Kidney (tissue), 14 donors: Measurements from ENCODE around the gene APBB2. TPM values are rescaled to one million over a fixed set of nuclear protein-coding genes. Genes with fewer than 3 reads are reported as not detected.

Experiments
- DNase-seq, 5 donors: peaks; one replicate each; pipeline ENCODE4 v3.0.0-alpha.2; 2013 to 2020
- FAIRE-seq: peaks from 2 replicates; lab custom pipeline; 2012; peaks lifted over from hg19 to GRCh38; lab: Jason Lieb, UNC
- H3K27ac ChIP-seq, 2 donors: one replicate each; pipeline ENCODE4 v1.7.0; 2013; ENCODE audit warnings: low read depth in 2 of 2, low read length in 2 of 2, inconsistent platforms in 1 of 2
- H3K27me3 ChIP-seq: one replicate; pipeline ENCODE4 v1.7.1; 2013; ENCODE audit warnings: low read length, inconsistent platforms; ENCODE audit not compliant: control insufficient read depth, insufficient read depth
- H3K36me3 ChIP-seq, 3 donors: one replicate each; pipeline versions ENCODE4 v1.7.0 to v1.7.1; 2013; ENCODE audit warnings: low read length in 3 of 3, control low read depth in 1 of 3, inconsistent platforms in 1 of 3; ENCODE audit not compliant: insufficient read depth in 3 of 3, control insufficient read depth in 2 of 3
- H3K4me1 ChIP-seq, 3 donors: one replicate each; pipeline versions ENCODE4 v1.7.0 to v1.7.1; 2013; ENCODE audit warnings: low read length in 3 of 3, inconsistent platforms in 1 of 3, low read depth in 1 of 3; ENCODE audit not compliant: control insufficient read depth in 2 of 3, insufficient read depth in 2 of 3
- H3K4me3 ChIP-seq, 3 donors: one replicate each; pipeline versions ENCODE4 v1.7.0 to v1.8.1; 2013; ENCODE audit warnings: low read length in 3 of 3, control low read depth in 1 of 3, inconsistent platforms in 1 of 3
- H3K9ac ChIP-seq, 3 donors: one replicate each; pipeline versions ENCODE4 v1.7.0 to v1.7.1; 2013; ENCODE audit warnings: low read length in 3 of 3, control low read depth in 1 of 3, inconsistent platforms in 1 of 3
- H3K9me3 ChIP-seq, 3 donors: one replicate each; pipeline versions ENCODE4 v1.7.0 to v1.7.1; 2013; ENCODE audit warnings: low read length in 3 of 3, control low read depth in 1 of 3, inconsistent platforms in 1 of 3; ENCODE audit not compliant: control insufficient read depth in 2 of 3, insufficient read depth in 1 of 3
- intact Hi-C: fragments of 100-400 bp; cut with DNase I; formaldehyde crosslinking; loops from one replicate; pipeline ENCODE4 v1.11.1; 2022
- polyA plus RNA-seq: library from polyadenylated mRNA; stranded (reverse); fragments of 350-450 nt; fragmentation: Illumina TruSeq; extraction: RNeasy Lipid Tissue Mini Kit (QIAGEN cat#74804); gene quantifications from one replicate; pipeline ENCODE4 v1.2.3, GENCODE V29; 2014; ENCODE audit warnings: low read depth, low replicate concordance; ENCODE audit not compliant: insufficient read depth
- total RNA-seq: library from RNA; stranded (reverse); fragmentation: NEBNext Ultra II Directional; extraction: Animal tissue kit (Norgen Biotek cat#: 25700); gene quantifications from one replicate; pipeline ENCODE4 v1.2.1, GENCODE V29; 2021
- TF ChIP-seq, protein P1 (sequence below): IDR thresholded peaks from 3 replicates; pipeline ENCODE4 v1.5.1; 2012; ENCODE audit warnings: mild to moderate bottlenecking, moderate library complexity, borderline replicate concordance; ENCODE audit not compliant: insufficient read depth; ENCODE audit errors: extremely low read depth
- donor health status: control.
- donor health status: control.
- donor health status: control.
- donor health status: control.
- donor health status: control.
- donor health status: DM: yes; HTN: yes; CAD: no.
- donor health status: Normal renal cell carcinoma (clear cell type).

APBB2 gene
- total and polyA plus RNA-seq, 2 donors from 2014 or later = 13.4 to 65.6 TPM

DNA sequence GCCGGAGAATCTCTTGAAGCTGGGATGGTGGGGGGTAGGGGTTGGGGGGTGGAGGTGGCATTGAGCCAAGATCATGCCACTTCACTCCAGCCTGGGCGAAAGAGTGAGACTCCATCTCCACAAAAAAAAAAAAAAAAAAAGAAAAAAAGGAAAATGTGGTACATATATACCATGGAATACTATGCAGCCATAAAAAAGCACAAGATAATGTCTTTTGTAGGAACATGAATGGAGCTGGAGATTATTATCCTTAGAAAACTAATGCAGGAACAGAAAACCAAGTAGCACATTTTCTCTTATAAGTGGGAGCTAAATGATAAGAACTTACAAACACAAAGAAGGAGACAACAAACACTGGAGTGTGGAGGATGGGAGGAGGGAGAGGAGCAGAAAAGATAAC is 188.5 kb downstream of the APBB2 start:
- no peaks in the 10 kb centered on the region for H3K27me3 ChIP-seq
- DNase-seq (no peak), FAIRE-seq (no peak)
- H3K27ac ChIP-seq = no peak overlapping the region
- no peak overlapping the region for H3K4me3 ChIP-seq
- intact Hi-C loops = no loop called here
- H3K36me3 ChIP-seq = no peaks in the 10 kb centered on the region
- H3K9me3 ChIP-seq = peaks cover 4 to 12% (median 5%) of the 10 kb centered on the region in 3 donors
- TF ChIP-seq, protein P1, sequence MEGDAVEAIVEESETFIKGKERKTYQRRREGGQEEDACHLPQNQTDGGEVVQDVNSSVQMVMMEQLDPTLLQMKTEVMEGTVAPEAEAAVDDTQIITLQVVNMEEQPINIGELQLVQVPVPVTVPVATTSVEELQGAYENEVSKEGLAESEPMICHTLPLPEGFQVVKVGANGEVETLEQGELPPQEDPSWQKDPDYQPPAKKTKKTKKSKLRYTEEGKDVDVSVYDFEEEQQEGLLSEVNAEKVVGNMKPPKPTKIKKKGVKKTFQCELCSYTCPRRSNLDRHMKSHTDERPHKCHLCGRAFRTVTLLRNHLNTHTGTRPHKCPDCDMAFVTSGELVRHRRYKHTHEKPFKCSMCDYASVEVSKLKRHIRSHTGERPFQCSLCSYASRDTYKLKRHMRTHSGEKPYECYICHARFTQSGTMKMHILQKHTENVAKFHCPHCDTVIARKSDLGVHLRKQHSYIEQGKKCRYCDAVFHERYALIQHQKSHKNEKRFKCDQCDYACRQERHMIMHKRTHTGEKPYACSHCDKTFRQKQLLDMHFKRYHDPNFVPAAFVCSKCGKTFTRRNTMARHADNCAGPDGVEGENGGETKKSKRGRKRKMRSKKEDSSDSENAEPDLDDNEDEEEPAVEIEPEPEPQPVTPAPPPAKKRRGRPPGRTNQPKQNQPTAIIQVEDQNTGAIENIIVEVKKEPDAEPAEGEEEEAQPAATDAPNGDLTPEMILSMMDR = no peak
- H3K9ac ChIP-seq = no peak overlapping the region
- peaks cover 0 to 6% (median 0%) of the 10 kb centered on the region in 3 donors for H3K4me1 ChIP-seq

DNA sequence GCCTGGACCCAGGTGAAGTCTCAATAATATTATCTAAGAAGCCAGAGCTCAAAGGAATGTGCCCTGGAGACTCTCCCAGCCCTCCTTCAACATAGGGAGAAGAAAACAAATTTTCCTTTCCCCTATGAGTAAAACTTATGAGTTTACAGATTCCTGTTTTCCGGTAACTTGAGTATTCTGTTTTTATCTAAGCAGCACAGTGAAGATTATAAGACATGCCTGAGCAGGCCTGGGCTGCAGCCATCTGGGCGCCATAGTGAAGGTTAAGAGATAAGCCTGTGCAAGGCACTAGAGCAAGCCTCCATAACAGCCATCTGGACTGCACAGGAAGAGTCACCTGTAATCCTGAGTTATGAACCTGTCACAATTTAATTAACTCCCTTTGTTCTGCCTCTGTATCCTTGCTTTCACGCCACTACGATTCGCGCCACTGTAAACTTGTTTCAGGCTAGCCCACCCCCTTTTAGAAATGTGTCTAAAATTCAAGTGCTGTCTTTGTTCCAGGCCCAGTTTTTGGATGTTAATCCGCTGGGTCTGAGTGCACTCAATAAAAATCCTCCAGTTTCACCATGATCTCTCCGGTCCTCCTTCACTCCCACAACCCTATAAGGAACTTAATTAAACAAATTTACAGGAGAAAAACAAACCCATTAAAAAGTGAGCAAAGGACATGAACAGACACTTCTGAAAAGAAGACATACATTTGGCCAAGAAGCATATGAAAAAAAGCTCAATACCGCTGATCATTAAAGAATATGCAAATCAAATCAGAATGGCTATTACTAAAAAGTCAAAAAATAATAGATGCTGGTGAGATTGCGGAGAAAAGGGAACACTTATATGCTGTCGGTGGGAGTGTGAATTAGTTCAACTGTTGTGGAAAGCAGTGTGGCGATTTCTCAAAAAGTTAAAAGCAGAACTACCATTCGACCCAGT is 189.5 kb downstream of the APBB2 start:
- Histone ChIP-seq H3K9ac (no peak overlapping the region), H3K27me3 (no peaks in the 10 kb centered on the region), H3K9me3 (peaks cover 4 to 12% (median 5%) of the 10 kb centered on the region in 3 donors), H3K36me3 (no peaks in the 10 kb centered on the region), H3K27ac (no peak overlapping the region), H3K4me1 (peaks cover 0 to 6% (median 0%) of the 10 kb centered on the region in 3 donors), H3K4me3 (no peak overlapping the region)
- TF ChIP-seq, protein P1 = no peak
- FAIRE-seq = no peak
- intact Hi-C loops = no loop called here
- no peak for DNase-seq

DNA sequence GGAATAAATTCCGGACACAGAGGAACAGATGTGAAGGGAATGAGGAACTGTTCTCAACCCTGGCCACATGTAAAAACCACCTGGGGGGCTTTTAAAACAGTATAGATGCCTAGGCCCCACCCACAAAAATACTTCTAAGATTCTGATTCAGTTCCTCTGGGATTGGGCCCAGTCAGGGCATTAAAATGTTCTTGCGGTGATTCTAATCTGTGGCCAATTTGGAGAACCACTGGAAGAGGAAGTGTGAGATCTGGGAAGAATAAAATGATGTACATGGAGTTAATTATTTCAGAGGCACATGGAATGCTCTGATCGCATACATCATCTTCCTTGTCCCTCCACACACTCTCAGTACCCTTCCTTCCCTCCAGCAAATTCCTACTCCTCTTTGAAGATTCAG is 192.2 kb downstream of the APBB2 start:
- intact Hi-C loops = no loop called here

More for the DNA sequence above, 192.2 kb downstream of the APBB2 start:
- Histone ChIP-seq H3K27ac (peak overlapping the region in 1 of 2 donors; percentile 18), H3K9ac (no peak overlapping the region), H3K9me3 (peaks cover 4 to 12% (median 5%) of the 10 kb centered on the region in 3 donors), H3K4me1 (no peaks in the 10 kb centered on the region), H3K4me3 (no peak overlapping the region), H3K27me3 (no peaks in the 10 kb centered on the region), H3K36me3 (no peaks in the 10 kb centered on the region)
- DNase-seq (no peak), FAIRE-seq (no peak)
- TF ChIP-seq, protein P1 = no peak
